SW480 (cell line): ENCODE data around the gene PTX4.

ENCODE experiments used
- DNase-seq: peaks from one replicate; pipeline ENCODE4 v3.0.0-alpha.2; 2016; ENCODE audit warnings: low spot score

Gene PTX4

DNA sequence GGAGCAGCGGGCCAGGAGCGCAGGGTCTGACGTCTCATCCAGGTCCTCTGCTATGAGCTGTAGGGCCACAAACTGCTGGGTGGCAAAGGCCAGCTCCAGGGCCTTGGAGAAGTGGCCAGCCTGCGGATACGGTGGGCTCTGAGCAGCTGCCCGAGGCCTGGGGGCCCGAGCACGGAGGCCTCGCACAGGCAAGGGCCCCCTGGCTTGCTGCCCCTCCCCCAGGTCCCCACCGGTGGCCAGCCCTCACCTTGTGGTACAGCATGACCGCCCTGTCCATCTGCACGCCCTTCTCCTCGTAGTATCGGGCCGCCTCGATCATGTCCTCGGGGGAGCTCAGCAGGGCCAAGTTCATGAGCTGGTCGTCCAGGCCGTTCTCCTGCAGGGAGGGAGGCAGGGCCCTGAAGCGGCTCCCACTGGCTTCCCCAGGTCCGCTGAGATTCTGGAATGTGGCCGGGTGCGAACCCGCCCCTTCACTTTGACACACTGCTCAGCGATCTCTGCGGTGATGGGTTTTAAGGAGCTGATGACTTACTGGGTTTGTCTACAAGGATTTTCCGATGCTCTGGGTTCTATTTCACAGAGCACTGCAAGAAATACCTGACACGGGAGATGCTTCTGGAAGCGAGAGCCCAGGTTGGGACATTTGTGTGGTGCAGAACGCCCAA, 35.0 kb upstream of the PTX4 start:
- no peak for DNase-seq

DNA sequence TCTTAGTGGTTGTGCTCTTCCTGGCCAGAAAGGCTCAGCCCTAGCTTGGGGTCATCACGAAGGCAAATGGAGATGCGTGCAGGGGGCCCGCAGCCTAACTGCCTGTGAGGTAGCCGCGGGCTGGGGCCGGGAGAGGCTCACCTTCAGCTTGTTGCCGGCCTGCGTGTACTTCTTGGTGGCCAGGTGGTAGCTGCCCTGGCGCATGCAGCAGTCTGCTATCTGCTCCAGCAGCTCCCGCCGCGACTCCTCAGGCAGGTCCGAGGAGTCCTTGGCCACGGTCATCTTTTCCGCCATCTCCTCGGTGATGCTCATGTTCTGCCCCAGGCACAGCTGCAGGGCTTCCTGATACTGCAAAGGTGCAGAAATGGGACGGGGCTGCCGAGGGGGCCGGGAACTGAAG, 31.7 kb upstream of the PTX4 start:
- no peak for DNase-seq

DNA sequence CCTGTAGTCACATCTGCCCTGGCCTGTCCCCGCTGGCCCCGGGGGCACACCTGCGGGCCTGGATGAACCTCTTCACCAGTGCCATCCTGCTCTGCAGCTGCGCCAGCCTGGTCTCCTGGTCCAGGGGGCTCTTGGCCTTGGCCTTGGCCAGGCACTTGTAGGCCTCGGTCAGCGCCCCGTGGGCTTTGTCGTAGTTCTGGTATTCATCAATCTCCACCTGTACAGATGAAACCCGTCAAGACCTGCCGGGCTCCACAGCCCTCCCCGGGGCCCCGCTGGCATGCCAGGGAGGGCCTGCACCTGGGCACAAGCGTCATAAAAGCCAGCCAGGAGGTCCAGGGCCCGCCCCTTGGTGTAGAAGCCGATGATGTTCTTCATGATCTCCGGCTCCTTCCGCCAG, 31.1 kb upstream of the PTX4 start:
- DNase-seq, result no peak

DNA sequence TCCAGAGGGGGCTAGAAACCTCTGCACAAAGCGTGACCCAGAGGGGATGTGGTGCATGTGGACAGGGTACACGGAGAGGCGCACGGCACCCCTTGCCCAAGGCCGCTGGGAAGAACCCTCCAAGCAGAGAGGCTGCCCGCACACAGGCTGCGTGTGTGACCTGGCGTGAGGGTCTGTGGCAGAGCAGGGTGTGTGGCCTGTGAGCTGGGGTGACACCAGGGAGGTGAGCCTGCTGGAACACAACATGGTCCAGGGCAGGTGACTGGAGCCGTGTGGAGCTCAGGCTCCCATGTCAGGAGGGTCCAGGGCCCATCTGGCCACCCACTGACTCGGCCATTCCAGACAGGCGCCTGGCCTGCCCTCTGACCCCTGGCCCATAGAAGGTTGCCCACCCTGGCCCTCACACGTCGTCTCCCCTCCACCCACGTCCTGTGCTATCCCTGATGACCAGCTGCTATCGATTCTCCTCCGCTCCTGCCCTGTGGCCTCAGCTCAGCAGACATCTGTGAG, 29.9 kb upstream of the PTX4 start:
- DNase-seq, result no peak

DNA sequence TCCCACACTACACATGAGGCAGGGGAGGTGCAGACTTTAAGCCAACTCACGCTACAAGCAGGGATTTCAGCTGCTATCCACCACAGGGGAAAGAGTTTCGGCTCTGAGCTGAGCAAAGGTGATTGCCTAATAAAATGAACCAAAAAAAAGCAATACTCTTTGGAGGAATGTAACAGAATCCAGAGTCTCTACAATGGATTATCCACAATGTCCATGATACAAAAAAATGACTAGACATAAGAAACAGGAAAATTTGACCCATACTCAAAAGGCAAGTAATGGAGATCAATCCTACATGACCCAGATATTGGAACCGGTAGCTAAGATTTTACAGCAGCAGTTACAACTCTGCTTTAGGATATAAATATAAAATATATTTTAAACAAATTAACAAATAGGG, 25.8 kb upstream of the PTX4 start:
- DNase-seq, result no peak

DNA sequence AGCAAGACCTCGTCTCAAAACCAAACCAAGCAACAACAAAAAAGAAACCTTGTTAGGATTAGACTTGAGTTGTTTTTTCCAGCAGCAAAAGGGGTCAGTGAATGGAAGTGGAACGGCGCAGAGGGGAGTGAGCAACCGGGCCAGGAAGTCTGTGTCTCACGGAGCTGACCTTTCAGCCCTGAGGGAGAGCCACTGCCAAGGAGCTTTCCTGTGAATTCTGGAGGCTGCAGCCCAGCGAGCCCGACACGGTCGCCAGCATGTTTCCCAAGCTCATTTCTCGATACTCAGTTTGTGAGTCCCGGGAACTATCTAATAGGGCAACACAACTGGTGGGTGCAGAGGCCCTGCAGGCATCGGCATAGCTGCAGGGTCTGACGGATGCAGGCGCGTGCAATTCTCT, 24.0 kb upstream of the PTX4 start:
- no peak for DNase-seq

DNA sequence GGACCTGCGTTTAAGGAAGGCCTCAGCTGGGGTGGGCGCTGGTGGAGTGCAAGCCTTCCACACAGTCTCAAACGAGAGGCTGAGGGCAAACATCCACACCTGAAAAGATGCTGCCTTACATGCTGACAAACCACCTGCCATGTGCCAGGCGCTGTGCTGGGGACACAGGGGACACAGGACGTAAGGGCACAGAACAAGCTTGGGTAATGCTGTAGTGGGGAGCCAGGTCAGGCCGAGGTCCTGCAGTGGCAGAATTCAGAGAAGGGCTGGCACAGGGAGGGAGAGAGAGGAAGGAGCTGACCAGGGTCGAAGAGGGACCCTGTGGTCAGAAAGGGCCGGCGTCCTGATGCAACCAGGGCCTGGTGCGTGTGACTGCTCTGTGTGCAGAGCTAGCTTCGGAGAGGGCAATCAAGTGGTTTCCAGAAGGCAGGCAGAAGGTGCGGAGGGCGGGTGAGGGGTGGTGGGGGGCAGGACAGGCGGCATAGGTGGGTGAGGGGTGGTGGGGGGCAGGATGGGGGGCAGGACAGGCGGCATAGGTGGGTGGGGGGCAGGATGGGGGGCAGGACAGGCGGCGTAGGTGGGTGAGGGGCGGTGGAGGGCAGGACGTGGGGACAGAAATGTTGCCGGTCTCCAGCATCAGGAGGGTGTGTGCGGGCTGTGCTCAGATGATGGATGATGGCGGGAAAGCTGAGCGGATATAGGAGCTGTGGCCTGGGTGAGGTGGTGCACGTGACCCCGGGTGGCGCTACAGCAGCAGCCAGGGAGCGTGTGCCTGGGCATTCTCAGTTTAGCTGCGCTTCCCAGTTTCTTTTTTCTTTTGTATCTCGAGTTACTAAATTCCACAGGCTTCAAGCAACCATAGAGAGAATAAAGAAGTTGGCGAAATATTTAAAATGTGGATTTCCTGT, 23.2 kb upstream of the PTX4 start:
- no peak for DNase-seq

DNA sequence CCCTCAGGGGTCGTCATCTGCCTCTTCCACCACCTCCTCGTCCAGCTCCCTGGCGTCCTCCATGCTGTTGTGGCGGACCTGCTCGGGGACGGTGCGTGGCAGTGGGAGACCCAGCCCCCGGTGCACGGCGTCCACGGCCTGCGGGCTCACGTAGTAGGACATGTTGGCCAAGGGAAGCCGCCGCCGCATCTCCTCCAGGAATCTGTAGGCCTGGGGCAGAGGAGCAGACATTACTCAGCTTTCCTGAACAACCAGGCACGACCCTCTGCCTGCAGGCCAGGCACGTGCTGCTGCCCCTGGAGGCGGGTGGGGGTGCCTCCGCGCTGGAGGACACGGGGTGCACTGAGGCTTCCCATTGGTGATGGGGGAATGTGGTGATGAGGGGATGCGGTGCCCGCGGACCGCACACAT, 22.2 kb upstream of the PTX4 start:
- DNase-seq, result no peak

DNA sequence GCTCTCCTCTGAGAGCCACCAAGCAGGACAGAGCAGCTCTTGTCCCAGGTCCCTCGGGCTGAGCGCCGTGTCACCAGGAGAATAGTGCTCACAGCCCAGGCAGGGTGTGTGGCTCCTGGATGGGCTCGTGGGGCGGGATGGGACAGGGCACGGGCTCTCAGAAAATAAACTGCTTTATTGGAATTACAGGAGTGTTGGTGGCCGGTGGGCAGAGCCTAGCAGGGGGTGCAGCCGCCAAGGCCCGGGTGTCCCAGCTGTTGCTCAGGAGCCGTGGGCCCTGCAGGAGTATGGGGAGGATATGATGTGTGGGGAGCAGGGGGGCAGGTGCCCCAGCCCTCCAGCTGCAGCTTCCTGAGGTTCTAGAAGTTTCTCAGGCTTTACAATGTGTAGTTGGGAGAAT, 21.5 kb upstream of the PTX4 start:
- DNase-seq, result no peak

DNA sequence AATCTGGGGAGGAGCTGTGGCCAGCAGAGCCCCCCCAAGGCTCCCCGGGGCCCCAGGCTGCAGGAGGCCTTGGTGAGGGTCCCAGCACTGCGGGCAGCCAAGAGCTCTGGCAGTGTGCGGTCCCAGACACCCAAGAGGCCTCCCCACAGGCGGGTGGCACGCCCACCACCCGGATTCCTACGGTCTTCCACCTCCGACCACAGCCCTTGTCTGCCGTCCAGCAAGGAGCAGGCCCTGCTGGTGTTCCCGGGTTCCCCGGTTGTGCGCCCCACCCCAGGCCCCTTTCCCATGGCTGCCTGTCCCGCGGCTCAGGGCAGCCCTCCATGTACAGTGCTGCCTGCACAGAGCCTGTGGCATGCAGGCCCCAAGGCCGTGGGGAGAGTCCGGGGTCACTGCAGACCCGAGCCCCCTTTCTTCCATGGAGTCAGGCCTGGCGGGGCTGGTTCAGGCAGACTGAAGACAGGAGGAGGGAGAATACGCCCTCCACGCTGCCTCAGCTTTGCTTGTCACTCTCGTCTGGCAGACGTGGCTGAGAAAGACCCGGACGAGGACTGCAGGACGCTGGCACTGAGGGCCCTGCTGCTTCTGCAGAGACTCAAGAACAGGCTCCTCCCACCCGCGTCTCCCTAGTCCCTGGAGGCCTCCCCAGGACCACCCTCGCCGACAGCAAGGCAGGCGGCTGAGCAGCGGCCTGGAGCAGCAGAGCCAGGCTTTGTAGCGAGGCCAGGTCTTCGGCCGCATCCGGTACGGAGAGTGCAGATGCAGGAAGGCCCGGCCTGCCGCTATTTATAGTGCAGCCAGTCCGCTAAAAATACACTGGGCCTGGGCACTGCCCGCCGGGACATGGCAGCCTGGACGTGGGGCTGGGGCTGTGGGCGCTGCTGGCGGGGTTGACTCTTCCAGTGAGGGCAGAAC, 20.8 kb upstream of the PTX4 start:
- no peak for DNase-seq

DNA sequence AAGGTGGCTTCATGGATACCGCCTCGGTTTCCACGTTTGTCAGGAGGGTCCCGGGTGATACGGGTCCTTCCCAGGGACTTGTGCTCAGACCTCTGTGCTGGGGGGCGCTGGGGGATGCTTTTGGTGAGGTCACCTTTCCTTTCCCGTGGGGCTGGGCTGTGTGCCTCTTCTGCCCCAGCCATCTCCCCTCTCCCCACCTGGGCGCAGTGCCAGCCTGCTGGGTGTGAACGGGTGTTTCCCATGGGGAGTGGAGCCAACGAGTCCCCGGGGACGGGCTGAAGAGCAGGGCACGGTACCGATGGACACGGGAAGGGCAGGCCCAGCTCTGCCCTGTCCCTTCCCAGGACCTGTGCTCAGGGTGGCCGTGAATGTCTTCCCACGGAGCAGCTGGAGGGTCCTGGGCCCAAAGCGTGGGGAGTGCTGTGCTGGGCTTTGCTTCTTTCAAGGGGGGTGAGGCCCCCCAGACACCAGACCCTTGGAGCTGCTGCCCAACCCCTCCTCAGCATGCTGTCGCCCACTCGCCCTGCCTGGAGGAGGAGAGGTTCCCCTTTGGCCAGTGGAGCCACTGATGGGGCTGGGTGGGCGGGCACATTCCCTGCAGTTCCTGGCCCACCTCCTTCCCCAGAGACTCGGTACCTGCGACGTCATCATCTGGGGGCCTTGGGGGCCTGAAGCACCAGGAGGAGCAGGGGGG, 19.9 kb upstream of the PTX4 start:
- no peak for DNase-seq

DNA sequence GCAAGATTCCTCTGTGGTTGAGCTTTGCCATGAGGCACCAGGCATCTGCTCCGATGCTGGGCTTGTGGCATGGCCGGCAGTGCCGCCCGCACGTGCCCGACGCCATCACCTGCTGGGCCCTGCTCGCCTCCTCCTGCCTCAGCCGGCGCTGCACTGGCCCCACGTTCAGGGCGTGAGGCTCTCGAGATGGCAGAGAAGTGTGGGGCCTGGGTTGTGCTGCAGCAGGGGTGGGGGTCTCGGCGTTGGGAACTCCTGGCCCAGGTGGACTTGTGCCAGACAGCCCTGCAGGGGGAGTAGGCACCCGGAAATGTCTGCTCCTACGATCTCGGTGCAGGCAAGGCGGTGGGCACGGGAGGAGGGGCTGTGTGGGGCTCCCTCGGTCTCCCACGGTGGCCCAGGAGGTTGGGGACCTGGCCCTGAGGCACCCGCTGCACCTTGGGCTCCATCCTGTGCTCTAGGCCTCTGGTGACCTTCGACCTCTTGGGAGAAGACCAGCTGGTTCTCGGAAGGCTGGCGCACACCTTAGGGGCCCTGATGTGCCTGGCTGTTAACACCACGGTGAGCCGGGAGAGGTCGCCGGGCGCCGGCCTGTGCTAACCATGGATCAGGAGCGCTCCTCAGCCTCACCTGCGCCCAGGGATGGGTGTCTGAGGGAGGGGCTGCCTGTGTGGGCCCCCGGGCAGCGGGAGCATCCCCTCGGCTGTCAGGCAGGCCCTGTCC, 17.9 kb upstream of the PTX4 start:
- DNase-seq, result no peak

DNA sequence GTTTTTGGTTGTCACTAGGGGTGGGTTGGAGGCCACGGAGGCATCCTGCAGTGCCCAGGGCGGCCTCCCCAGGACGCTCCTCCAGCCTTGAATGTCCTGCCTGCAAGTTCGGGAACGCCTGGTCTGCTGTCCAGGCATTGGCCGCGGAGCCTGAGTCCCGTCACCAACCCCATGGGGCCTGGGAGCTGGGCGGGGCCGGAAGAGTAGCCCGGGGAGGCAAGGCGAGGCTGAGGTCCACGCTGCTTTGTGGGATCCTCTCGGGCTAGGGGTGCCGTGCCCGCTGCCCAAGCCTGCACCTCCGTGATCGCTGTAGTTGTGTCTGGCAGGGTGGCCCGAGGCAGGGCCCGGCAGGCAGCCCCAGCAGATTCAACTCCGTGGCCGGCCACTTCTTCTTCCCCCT, 17.2 kb upstream of the PTX4 start:
- DNase-seq, result no peak

DNA sequence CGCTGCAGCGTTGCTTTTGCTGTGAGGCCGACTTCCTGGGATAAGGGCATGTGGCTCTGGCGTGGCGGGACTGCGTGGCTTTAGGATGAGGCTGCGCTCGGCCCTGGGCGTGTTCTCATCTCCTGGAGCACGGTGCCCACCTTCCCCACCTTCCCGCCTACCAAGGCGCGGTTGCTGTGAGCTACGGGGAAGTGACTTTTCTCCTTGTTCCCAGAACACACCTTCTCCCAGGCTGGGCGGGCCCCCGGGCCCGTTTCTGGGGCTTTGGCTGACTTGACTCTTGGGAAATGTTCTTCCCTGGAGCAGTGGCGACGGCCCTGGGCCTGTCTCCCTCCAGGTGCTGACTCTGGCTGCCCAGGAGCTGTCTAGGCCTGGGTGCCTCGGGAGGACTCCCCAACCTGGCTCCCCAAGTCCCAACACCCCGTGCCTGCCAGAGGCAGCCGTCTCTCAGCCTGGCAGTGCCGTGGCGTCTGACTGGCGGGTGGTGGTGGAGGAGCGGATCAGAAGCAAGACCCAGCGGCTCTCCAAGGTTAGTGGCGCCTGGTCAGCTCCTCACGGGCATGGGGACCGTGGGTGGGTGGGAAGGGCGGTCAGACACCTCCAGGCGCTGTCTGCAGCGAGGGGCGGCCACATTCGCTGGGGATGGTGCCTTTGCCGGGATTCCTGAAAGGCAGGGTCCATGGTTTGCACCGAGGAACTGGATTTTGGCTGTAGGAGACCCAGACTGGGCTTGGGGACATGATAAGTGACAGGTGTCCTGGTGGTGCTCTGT, 16.5 kb upstream of the PTX4 start:
- DNase-seq, result no peak

DNA sequence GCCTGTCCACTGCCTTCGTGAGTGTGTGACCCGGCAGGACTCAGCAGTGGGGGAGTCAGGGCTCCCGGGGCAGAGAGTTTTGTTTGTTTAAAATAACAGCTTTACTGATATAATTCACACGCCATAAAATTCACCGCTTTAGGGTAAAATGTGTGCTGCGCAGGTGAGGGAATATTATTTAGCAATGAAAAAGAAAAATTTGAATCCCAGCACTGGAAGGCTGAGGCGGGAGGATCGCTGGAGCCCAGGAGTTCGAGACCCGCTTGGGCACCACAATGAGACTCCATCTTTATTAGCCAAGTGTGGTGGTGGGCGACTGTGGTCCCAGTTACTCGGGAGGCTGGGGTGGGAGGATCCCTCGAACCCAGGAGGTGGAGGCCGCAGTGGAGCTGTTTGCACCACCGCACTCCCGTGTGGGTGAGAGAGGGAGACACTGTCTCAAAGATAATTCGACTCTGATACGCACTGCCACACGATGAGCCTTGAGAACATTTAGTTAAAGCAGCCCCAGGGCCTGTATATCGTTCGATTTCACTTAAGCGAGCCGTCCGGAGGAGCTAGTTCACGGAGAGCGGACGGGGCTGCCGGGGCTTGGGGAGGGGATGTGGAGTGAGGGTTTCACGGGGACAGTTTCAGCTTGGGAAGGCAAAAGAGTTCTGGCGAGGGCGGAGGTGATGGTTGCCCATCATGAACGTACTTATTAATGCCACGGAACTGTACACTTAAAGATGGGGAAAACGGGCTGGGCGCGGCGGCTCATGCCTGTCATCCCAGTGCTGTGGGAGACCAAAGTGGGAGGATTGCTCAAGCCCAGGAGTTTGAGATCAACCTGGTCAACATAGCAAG, 14.6 kb upstream of the PTX4 start:
- DNase-seq, result no peak

DNA sequence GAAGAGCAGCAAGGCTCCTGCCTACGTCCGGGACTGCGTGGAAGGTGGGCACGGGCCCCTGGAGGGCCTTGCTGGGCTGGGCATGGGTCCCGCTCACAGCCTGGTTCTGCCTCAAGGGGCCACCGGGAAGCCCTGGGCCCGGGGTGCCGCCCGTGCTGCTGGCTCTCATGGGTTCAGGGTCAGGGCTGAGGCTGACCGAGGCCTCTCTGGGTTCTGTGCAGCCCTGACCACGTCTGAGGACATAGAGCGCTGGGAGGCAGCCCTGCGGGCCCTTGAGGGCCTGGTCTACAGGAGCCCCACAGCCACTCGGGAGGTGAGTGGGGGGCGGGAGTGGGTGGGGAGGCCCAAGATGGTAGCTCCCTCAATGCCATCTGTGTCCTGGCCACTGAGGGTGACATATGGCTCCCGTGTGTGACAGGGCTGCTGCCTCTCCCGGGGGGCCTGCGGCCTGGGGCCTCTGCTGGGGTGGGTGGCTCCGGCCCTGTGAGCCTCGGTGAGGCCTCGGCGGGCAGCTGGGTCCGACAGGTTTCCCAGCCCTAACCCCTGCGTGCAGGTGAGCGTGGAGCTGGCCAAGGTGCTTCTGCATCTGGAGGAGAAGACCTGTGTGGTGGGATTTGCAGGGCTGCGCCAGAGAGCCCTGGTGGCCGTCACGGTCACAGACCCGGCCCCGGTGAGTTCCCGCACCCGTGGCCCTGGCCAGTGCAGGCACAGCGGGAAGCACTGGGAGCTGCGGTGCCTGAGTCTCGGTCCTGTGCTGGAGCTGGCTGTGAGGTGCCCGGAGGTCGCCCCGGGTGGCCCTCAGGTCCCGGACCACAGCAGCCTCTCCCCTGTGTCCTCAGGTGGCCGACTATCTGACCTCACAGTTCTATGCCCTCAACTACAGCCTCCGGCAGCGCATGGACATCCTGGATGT, 13.6 kb upstream of the PTX4 start:
- DNase-seq, result no peak

DNA sequence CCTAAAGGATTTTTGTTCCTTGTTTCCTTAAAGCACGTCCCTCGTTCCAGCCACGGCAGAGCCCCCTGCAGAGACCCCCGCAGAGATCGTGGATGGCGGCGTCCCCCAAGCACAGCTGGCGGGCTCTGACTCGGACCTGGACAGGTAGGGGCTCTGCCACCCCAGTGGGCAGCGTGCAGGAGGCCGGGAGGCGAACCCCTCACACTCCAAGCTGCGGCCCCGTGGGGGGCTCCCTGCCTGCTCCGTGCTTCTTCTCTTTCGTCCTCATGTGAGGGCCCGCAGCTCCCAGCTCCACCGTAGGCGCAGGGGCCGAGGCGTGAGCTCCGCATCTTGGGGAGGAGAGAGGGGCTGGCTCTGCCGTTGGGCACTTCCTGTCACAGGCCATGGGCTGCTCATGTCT, 12.9 kb upstream of the PTX4 start:
- no peak for DNase-seq

DNA sequence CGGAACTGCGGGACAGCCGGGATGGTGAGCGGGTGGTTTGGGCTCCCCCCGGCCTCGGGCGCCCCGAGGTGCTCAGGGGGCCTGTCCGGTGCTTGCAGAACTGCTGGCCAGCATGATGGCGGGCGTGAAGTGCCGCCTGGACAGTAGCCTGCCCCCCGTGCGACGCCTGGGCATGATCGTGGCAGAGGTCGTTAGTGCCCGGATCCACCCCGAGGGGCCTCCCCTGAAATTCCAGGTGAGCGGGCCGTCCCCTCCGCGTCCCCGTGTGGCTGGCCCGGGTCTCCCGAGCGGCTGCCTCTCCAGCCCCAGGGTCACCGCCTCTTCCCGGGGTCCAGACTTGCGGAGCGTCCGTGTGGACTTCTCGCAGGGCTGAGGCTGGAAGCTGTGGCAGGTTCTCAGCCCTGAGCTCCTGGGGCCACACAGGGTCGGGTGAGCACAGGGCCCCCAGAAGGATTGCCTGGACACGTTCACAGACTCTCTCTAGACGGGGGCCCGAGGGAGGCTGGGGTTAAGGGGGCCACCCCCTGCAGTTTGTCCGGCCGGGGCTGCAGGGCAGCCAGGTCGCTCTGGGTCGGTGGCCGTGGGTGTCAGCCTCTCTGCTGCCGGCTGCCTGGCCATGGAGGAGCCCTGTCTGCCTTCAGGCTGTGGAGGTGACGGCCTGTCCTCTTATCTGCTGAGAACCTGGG, 11.9 kb upstream of the PTX4 start:
- no peak for DNase-seq
